Measurements from ENCODE around the gene ZBTB22. TPM values are rescaled to one million over a fixed set of nuclear protein-coding genes. Genes with fewer than 3 reads are reported as not detected.

ZBTB22 gene
- polyA plus RNA-seq, 4 donors, result 23.9 to 26.2 (median 25.2) TPM

DNA sequence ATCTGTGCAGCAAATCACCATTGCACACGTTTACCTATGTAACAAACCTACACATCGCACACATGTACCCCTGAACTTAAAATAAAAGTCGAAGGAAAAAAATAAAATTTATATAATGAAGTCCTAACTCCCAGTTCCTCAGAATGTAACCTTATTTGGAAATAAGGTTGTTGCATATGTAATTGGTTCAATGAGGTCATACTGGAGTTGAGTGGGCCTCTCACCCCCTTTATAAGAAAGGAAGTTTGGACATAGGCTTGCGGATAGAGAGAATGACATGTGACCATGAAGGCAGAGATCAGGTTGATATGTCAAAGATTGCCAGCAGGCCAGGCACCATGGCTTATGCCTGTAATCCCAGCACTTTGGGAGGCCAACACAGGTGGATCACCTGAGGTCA lies 16.1 kb upstream of the ZBTB22 start:
- no peak for DNase-seq (ENCODE audit: low read depth in 4 of 4, low spot score in 3 of 4)

DNA sequence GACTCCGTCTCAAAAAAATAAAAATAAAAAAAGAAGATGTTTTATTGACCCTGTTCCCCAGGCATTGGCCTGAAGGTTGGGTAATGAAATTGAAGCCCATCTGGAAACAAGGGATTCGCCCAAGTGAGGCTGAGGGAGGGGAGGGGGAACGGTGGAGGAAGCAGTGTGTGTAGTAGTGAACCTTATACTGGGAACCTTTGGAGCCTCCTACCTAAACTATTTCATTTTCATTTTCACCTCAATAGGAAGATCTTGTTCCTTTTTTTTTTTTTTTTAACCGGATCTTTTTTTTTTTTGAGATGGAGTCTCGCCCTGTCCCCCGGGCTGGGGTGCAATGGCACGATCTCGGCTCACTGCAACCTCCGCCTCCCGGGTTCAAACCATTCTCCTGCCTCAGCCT lies 13.2 kb upstream of the ZBTB22 start:
- DNase-seq (ENCODE audit: low read depth in 4 of 4, low spot score in 3 of 4), result no peak

DNA sequence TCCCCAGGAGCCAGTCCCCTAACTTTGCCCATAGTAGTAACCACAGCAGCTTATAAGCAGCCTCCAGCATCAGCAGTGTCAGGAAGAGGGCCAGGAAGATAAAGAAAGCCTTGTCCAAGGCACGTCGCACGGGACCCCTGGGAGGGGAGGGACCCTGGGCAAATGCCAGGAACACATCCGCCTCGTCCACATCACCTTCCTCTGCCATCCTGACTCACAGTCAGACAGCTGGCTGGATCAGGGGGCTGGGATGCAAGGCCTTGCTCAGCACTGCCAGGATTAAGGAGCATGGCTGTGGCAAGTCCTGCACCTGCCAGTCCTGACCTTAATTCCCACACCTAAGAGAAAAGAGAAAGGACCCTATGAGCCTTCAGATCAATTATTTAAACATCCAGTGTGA lies 11.5 kb upstream of the ZBTB22 start:
- DNase-seq (ENCODE audit: low read depth in 4 of 4, low spot score in 3 of 4), result no peak

DNA sequence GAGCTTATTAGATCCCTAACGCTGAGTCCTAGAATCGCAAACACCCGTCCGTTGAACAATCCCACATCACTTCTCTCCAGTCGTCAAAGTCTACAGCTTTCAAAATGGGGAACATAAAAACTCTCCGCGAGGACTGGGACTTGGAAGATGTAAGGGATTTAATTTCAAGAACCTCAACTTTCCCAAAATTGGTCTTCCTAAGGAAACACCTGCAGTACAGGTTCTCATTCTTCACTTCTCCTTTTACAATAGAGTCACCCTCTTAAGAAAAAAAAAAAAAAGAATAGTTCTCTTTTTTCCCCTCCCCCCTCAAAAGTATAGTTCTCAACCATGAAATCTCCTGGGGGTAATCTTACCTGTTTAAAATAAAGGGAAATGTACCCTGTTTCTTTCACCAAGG lies 6.6 kb upstream of the ZBTB22 start:
- no peak for DNase-seq (ENCODE audit: low read depth in 4 of 4, low spot score in 3 of 4)

DNA sequence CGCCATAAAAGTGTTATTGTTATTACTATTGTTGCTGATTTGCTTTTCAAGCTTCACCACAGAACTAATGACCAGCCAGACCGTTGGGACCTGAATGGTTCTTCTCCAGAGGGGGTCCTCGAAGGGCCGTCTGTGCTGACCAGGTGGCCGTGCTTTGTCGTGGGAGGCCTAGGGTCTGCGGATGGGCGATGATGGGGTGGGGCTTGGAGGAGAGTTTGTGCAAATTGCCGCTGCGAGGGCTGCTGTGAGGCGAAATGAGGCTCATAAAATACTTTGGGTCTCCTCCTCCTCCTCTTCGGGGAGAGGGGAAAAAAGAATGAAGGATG lies 6.0 kb upstream of the ZBTB22 start:
- no peak for DNase-seq (ENCODE audit: low read depth in 4 of 4, low spot score in 3 of 4)

DNA sequence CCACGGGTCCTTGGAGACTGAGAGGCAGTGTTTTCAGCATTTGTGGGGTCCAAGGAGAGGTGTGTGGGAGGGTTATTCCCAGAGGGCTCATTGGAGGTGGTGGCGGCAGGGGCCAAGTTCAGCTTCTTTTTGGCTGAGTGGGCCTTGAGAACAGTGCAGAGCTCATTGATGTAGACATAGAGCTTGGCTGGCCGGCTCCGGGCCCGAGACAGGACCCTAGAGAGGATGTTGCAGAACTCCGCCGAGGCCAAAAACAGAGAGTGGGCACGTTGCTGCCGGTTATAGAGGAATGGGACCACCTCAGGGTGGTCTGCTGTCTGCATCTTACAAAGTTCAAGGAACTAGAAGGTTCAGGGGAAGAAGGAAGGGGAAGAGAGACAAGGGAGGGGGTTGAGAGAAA lies 3.7 kb upstream of the ZBTB22 start:
- no peak for DNase-seq (ENCODE audit: low read depth in 4 of 4, low spot score in 3 of 4)

DNA sequence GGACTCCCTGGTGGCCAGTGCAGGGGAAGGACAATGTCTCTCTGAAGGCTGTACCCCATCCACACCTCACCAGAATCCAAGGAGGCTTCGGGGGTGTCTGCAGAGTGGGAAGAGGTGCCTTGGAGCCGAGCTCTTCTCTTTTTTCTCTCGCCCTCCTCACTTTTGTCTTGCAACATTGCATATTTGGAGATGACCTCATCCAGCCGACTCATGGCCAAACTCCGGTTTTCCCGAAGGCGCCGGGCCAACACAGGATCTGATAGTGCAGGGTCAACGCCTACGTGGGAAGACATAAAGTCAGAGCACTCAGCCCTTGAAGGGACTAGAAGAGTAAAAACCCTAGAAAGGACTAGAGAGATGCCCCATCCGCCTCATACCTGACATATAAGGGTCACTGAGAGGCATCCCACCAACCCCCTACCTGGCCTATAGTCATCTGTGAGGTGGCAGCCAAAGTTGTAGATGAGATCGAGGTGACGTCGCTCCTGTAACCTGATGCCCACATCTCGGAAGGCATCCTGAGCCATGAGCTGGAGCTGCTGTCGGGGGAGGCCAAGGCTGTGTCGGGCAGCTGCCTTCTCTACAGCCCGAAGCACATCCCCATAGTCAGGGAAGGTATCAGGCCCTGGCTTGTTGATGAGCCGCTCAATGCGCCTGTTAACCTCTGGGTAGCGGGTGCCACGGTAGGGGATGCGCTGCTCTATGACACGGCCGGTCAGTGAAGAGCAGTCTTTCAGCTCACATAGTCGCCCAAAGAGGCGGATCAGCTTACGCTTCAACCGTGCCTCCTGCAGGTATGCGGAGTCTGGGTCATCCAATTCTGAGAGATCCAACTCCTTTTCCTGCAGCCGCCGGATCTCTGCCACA lies 3.0 kb upstream of the ZBTB22 start:
- no peak for DNase-seq (ENCODE audit: low read depth in 4 of 4, low spot score in 3 of 4)

DNA sequence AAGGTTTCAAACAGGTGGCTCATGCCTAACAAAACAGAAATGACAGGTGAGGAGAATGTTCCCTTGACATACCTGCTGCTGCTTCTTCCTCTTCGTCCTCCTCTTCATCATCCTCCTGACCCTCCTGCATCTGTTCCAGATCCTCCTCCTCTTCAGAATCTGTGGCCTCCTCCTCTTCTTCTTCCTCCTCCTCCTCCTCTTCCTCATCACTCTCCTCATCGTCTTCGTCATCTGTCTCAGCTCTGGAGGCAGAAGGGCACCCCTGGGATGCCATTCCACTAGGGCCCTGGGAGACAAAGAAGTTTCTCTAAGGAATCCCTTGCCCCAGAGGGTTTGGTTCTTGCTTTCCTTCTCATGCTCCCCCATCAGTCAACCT lies 2.4 kb upstream of the ZBTB22 start:
- no peak for DNase-seq (ENCODE audit: low read depth in 4 of 4, low spot score in 3 of 4)

DNA sequence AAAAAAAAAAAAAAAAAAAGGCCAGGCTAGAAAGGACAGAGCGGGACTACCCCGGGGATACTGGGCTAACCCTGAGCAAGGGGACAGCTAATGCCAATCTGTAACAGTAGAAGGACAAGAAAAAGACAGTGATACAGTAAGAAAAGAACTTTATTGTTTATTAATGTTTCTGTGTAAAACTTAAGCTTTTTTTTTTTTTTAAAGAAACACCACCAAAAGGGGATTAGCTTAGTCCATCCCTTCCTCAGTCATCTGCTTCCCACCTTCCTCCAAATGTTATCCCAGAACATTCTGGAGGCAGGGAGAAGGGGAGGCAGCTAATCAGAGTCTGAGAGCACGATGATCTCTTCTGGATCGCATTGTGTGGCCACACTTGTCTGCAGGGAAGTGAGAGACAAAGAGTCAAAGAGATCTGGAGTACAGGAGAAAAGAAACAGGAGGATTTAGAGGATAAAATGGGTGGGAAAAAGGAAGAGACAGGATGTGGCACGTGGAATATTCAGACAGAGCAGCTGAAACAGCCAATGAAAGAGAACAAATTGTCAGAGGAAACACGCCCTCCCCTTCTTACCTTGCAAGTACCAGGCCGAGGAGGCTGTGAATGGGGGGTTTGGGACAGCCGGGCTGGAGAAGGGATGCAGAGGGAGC lies 1.0 kb upstream of the ZBTB22 start:
- DNase-seq (ENCODE audit: low read depth in 4 of 4, low spot score in 3 of 4), result no peak

DNA sequence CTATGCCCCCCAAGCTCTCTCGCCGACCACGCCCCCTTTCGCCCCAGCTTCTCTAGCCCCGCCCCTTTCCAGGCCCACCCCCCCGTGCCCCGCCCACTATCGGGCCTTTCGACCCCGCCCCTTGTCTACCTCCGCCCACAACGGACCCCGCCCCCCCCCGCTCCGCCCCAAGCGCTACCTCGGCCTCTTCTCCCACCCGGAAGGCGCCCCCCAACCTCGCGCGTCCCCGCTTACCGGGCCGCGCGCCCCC lies 200 bp downstream of the ZBTB22 start:
- no peak for DNase-seq (ENCODE audit: low read depth in 4 of 4, low spot score in 3 of 4)

DNA sequence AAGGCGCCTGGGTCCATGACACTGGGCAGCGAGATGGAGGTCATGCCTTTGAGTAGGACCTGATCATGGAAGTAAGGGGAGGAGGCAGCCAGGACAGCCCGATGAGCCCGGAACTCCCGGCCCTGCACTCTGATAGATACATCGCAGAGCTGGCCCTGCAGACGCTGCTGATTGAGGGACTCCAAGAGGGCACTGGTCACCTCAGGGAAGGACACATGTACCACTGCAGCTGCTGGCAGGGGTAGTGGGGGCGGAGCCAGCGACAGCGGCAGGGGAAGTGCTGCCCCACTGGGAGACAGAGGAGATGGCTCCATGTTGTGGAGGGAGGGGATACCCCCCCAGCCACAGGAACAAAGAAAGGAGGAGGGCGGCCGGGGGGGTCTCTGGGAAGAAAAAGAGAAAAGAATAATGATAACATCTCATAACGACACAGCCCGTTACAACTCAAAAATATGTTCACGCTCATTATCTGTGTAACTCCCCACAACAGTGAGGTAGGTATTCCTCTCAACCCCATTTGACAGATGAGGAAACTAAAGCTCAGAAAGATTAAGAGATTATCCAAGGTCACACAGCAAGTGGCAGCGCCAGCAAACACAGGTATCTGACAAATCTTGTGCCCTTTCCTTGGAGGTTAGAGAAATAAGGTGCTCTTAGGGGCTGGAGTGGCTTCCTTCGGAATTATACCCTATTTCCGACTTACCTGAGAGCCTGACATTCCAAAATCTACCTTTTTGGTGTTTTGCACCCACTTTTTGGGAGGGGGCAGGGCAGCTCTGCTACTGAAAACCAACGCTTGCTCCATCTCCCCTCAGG lies 733 bp downstream of the ZBTB22 start:
- DNase-seq (ENCODE audit: low read depth in 4 of 4, low spot score in 3 of 4), result no peak

DNA sequence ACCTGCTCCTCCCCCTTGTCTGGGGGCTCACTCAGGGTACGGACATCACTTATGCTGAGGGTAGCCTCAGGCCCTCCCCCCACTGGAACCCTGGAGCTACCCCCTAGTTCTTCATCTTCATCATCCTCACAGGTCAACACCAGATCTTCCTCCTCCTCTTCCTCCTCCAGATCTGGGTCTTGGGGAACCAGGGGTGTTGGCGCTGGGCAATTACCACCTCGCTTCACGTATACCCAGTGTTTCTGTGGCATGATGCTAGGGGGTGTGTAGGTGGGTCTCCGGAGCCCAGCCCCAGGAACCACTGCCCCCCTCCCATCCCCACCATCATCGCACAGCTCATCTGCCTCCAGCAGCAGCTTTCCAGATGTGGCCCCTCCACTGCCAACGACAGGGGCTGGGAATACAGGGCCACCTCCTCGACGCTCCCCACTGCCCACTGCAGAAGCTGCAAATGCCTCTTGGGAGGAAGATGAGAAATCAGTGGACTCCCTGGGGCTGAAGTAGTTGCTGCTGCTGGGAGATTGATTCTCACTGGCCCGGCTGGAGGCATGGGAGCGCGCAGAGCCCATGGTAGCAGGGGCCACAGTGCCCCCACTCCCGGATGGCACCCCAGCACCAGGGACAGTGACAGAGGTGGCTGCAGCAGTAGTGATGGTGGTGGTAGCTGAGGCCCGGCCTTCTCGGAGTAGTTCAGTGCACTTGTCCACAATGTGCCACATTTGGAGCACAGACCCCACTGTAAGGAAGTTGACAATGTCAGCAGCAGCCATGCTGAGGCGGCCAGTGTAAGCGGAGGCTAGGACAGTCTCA lies 1.5 kb downstream of the ZBTB22 start:
- DNase-seq (ENCODE audit: low read depth in 4 of 4, low spot score in 3 of 4), result no peak

DNA sequence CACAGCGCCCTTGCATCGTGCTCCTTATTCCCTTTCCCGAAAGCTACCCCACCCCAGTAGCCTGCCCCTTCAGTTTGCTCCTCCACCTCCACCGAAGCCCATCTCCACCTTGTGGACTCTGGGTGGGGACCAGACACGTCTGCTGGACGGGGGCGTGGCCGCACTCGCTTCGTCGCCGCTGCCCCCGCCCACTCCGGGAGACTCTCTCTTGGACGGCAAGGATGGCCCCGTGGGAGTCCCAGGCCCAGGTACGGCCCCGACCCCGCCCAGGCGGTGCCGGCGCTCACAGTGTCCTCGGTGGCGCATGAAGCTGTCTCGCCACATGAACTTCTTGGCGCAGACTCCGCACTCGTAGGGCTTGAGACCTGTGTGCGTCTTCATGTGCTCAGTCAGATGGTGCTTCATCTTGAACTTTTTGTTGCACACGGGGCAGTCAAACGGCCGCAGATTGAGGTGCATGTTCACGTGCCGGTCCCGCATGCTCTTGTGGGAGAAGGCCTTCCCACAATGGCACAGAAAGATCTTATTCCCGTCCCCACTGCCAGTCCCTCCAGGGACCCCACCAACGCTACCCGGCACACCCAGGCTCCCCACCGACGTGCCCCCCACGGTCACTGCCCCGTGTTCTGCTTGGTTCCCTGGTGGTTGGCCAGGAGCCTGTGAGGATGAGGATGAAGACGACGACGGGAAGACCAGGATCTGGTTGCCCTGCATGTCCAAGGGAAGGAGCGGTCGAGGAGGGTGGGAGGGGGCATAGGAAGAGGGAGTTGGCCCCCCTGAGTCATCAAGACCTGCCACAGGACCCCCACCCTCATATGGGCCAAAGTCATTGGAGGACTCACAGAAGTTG lies 2.4 kb downstream of the ZBTB22 start:
- DNase-seq (ENCODE audit: low read depth in 4 of 4, low spot score in 3 of 4), result no peak

DNA sequence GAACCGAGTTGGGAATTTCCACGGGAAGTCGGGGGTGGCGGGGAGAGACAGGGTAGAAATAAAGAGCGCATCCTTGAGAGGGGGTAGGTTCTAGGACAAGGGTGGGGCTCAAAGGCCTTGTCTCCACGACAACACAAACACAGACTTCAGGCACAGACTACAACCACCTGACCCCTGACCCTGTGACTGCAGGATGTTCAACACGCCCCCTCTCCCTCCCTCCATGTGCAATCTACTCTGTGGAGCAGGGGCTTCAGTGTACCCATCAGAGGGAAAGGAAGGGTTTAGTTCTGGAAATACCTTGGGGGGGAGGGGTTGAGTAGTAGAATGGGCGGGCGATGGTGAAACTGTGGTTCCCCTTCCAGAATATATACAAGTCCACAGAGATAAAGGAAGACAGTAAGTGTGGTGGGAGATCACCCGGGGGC lies 3.0 kb downstream of the ZBTB22 start:
- DNase-seq (ENCODE audit: low read depth in 4 of 4, low spot score in 3 of 4), result peak in 1 of 4 donors; percentile 45

DNA sequence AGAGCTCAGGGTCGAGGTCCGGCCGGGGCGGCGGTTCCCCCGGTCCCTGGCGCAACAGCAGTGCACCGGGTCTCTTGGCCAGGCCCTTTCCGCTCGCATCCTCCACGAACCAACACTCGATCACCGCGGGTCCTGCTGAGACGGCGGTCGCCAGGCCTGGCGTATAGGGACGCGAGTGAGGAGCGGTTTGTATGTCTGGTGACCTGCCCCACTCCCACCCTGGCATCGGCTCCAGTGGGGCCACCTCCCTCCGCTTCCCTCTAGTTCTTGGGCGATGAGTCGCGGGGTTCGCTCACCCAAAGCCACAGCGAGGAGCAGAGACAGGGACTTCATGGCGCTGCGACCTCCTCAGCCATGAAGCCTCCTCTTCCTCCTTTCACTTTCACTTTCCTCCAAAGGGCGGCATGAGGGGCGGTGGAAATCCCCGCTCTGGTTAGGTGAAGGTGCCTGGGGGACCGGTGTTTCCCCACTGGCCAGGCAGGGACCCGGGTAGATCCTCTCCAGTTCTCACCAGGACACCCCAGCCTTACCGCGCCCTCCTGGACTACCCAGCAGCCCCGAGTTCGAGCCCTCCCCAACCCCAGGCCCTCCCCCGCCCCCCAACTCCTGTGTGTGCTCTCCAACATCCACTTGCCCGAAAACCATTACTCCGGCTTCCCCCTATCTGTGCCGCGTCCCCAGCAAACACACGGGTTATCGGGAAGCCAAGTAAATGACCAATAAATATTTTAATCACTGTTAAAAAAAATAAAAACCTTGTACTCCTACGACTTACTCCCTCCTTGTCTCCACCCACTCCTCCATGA lies 3.6 kb downstream of the ZBTB22 start, which contains the start of gene TAPBP:
Gene TAPBP (minus strand): TSS at position 370 of the 806 bp plus-strand sequence. CDS start 37 bp downstream, at position 333.
- peak in 1 of 4 donors; percentile 70 for DNase-seq (ENCODE audit: low read depth in 4 of 4, low spot score in 3 of 4)

DNA sequence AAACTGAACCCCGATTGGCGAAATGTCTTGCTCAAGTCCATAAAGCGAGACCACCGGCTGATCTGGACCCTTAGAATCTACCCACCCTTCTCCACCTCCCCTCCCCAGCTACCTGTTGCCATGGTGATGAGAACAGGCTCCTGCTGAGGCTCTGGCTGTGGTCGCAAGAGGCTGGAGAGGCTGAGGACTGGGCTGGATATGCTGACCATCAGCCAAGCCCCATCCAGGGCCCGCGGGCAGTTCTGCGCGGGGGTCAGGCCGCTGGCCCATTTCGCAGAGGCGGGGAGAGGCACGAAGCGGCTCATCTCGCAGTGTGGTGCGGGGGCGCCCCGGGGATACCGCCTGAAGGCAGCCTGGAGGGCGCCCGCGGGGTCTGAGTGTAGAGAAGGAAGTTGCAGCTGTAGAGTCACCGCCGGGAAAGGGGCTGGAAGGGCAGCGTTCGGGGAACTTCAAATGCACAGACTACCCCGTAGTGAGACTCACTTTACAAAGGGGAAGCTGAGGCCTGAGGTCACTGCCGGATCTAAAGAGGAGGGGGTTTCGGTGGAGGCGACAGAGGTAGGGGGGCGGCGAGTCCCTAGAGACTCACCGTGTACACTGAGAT lies 4.3 kb downstream of the ZBTB22 start:
- DNase-seq (ENCODE audit: low read depth in 4 of 4, low spot score in 3 of 4), result no peak

DNA sequence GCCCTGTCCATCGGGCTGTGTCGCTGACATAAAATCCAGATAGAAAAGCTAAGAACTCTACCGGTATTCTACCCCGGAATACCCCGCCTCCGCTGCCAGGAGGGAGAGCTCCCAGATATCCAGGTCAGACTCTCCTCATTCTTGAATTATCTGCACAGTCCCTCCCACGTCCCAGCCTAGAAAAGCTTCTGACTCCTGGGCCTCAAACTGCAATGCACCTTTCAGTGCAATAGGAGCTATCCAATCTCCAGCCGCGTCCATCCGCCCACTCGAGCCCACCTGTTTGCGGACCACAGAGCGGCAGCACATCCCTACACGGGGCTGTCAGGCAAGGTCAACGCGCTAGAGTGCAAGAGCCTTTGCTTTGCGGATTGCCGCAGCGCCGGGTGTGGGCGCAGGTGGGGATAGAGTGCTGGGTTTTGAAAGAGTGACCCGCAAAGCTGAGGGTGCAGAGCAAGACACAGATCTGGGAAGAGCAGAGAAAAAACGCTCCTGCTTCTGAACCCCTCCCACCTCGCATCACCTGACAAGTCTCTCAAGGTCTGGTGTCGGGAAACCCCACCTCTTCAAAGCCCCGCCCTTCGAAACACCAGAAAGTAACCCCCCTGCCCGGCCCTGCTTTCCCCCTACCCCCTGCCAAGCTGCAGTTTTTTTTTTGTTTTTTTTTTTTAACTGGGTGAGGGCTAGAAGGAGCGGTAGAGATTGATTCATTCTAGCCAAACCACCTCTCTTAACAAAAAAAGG lies 5.0 kb downstream of the ZBTB22 start:
- no peak for DNase-seq (ENCODE audit: low read depth in 4 of 4, low spot score in 3 of 4)

DNA sequence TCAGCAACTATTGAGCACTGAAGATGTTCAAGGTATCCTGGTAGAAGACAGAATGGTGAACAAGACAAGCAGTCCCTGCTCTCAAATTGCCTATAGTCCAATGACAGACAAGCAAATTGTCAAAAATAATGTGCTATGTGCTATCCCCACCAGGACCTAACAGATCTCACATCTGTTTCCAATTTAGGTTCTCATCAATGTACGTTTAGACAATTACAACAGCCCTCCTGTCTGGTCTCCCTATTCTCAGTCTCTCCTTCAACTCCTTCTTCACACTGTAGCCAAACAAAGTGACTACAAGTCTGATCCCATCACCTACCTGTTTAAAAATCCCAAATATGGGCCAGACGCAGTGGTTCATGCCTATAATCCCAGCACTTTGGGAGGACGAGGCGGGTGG lies 11.2 kb downstream of the ZBTB22 start:
- no peak for DNase-seq (ENCODE audit: low read depth in 4 of 4, low spot score in 3 of 4)

Measured in right renal pelvis (tissue), 4 donors.